H1 (cell line): ENCODE results near the gene OAT. TPM values are rescaled to one million over a fixed set of nuclear protein-coding genes. Genes with fewer than 3 reads are reported as not detected.

ENCODE experiments used
- CTCF ChIA-PET: fragments of 300-600 bp; sonication (Branson Sonifier 250); formaldehyde crosslinking; loops from one replicate; lab custom pipeline; 2021; ENCODE audit not compliant: partially characterized antibody; lab: Charles Lee
- POLR2A ChIA-PET: fragments of 300-600 bp; sonication (Branson Sonifier 250); formaldehyde crosslinking; loops from one replicate; lab custom pipeline; 2021; ENCODE audit warnings: inconsistent platforms; ENCODE audit not compliant: partially characterized antibody; lab: Charles Lee
- DNase-seq, 2 experiments: peaks; one replicate each; pipeline versions ENCODE4 v3.0.0 to v3.0.0-alpha.2; 2010 to 2022; ENCODE audit warnings: low spot score in 2 of 2, low read depth in 1 of 2, mixed read lengths in 1 of 2
- FAIRE-seq: peaks from 2 replicates; lab custom pipeline; 2011; peaks lifted over from hg19 to GRCh38; lab: Jason Lieb, UNC
- H2AFZ ChIP-seq: 2 replicates; pipeline ENCODE4 v1.8.1; 2012; ENCODE audit warnings: low read length, inconsistent platforms
- H2AK5ac ChIP-seq: 2 replicates; pipeline ENCODE4 v1.6.1; 2013; ENCODE audit warnings: low read depth, low read length
- H2BK120ac ChIP-seq: replicated peaks from 2 replicates; pipeline ENCODE3; 2013; ENCODE audit warnings: low read depth, low read length, inconsistent platforms
- H2BK12ac ChIP-seq: 2 replicates; pipeline ENCODE4 v1.6.1; 2013; ENCODE audit warnings: low read depth, low read length
- H2BK15ac ChIP-seq: 2 replicates; pipeline ENCODE4 v1.6.1; 2013; ENCODE audit warnings: low read length
- H2BK20ac ChIP-seq: 2 replicates; pipeline ENCODE4 v1.6.1; 2013; ENCODE audit warnings: low read length
- H2BK5ac ChIP-seq: 2 replicates; pipeline ENCODE4 v1.6.1; 2013; ENCODE audit warnings: low read depth, low read length
- H3K14ac ChIP-seq: 2 replicates; pipeline ENCODE4 v1.6.1; 2013; ENCODE audit warnings: inconsistent platforms; ENCODE audit not compliant: insufficient read length
- H3K18ac ChIP-seq: 2 replicates; pipeline ENCODE4 v1.6.1; 2013; ENCODE audit warnings: low read length; ENCODE audit errors: extremely low read depth
- H3K23ac ChIP-seq: 2 replicates; pipeline ENCODE4 v1.6.1; 2013; ENCODE audit warnings: inconsistent platforms; ENCODE audit not compliant: insufficient read length
- H3K23me2 ChIP-seq: 2 replicates; pipeline ENCODE4 v1.6.1; 2013; ENCODE audit warnings: low read depth, low read length
- H3K27ac ChIP-seq: 2 replicates; pipeline ENCODE4 v1.6.1; 2011; ENCODE audit warnings: low read depth, low read length, inconsistent platforms
- H3K27me3 ChIP-seq, 4 experiments: replicated peaks in 1 of 4; 1 replicate in 1 of 4; 2 replicates in 3 of 4; pipeline versions ENCODE4 v1.6.1 to v1.8.1; 2011 to 2013; ENCODE audit warnings: low read length in 3 of 4, mild to moderate bottlenecking in 3 of 4, inconsistent platforms in 2 of 4, mixed read lengths in 2 of 4, moderate library complexity in 1 of 4; ENCODE audit not compliant: control insufficient read depth in 3 of 4, insufficient read depth in 3 of 4; ENCODE audit errors: extremely low read depth in 1 of 4
- H3K36me3 ChIP-seq, 4 experiments: 2 replicates each; pipeline versions ENCODE4 v1.6.1 to v1.8.1; 2011 to 2013; ENCODE audit warnings: mild to moderate bottlenecking in 4 of 4, low read length in 3 of 4, moderate library complexity in 2 of 4, control low read depth in 1 of 4, inconsistent platforms in 1 of 4; ENCODE audit not compliant: insufficient read depth in 4 of 4, control insufficient read depth in 2 of 4
- H3K4ac ChIP-seq: replicated peaks from 2 replicates; pipeline ENCODE3; 2013; ENCODE audit warnings: low read length, low read depth, mixed read lengths, inconsistent platforms; ENCODE audit not compliant: insufficient read length
- H3K4me1 ChIP-seq, 4 experiments: replicated peaks in 1 of 4; 1 replicate in 1 of 4; 2 replicates in 3 of 4; pipeline versions ENCODE4 v1.6.1 to v1.8.1; 2011 to 2013; ENCODE audit warnings: low read length in 3 of 4, inconsistent platforms in 2 of 4, mixed read lengths in 1 of 4; ENCODE audit not compliant: insufficient read depth in 4 of 4, control insufficient read depth in 3 of 4
- H3K4me2 ChIP-seq, 2 experiments: 2 replicates each; pipeline versions ENCODE4 v1.6.1 to v1.8.1; 2011 to 2013; ENCODE audit warnings: low read depth in 2 of 2, low read length in 2 of 2, control low read depth in 1 of 2, inconsistent platforms in 1 of 2, mild to moderate bottlenecking in 1 of 2; ENCODE audit not compliant: insufficient read depth in 1 of 2
- H3K4me3 ChIP-seq, 4 experiments: fragments of 200-600, 300-600 bp in 1 of 4; sonication (generic), shearing (Covaris generic), sonication (Bioruptor Twin) in 1 of 4; 2 replicates each; pipeline versions ENCODE4 v1.5.1 to v1.8.1; 2011 to 2016; ENCODE audit warnings: low read length in 4 of 4, low read depth in 3 of 4, control low read depth in 2 of 4, inconsistent platforms in 2 of 4, mild to moderate bottlenecking in 2 of 4, mixed read lengths in 1 of 4, moderate library complexity in 1 of 4; ENCODE audit not compliant: insufficient read depth in 2 of 4; ENCODE audit errors: extremely low read depth in 1 of 4
- H3K56ac ChIP-seq: replicated peaks from 2 replicates; pipeline ENCODE3; 2013; ENCODE audit warnings: low read depth, mild to moderate bottlenecking, mixed read lengths, low read length, inconsistent platforms; ENCODE audit not compliant: insufficient read length
- H3K79me1 ChIP-seq: 2 replicates; pipeline ENCODE4 v1.6.1; 2013; ENCODE audit warnings: low read depth, low read length, control low read depth
- H3K79me2 ChIP-seq, 2 experiments: 2 replicates each; pipeline versions ENCODE4 v1.6.1 to v1.8.1; 2012 to 2013; ENCODE audit warnings: low read length in 2 of 2, mild to moderate bottlenecking in 2 of 2, inconsistent platforms in 1 of 2; ENCODE audit not compliant: insufficient read depth in 2 of 2, control insufficient read depth in 1 of 2
- H3K9ac ChIP-seq, 4 experiments: replicated peaks in 1 of 4; 1 replicate in 1 of 4; 2 replicates in 3 of 4; pipeline versions ENCODE4 v1.6.1 to v1.8.1; 2011 to 2013; ENCODE audit warnings: low read depth in 3 of 4, low read length in 3 of 4, control low read depth in 2 of 4, mild to moderate bottlenecking in 2 of 4, moderate library complexity in 2 of 4, inconsistent platforms in 1 of 4; ENCODE audit errors: extremely low read depth in 1 of 4
- H3K9me3 ChIP-seq, 2 experiments: 2 replicates each; pipeline versions ENCODE4 v1.6.1 to v1.8.1; 2012 to 2013; ENCODE audit warnings: mild to moderate bottlenecking in 2 of 2, moderate library complexity in 2 of 2, control low read depth in 1 of 2, inconsistent platforms in 1 of 2, low read depth in 1 of 2, low read length in 1 of 2, mixed read lengths in 1 of 2; ENCODE audit not compliant: insufficient read depth in 2 of 2
- H4K20me1 ChIP-seq, 2 experiments: replicated peaks in 1 of 2; 2 replicates each; pipeline versions ENCODE3 to v1.8.1; 2011 to 2013; ENCODE audit warnings: inconsistent platforms in 2 of 2, low read length in 2 of 2, mild to moderate bottlenecking in 1 of 2; ENCODE audit not compliant: insufficient read depth in 2 of 2, control insufficient read depth in 1 of 2
- H4K5ac ChIP-seq: 2 replicates; pipeline ENCODE4 v1.6.1; 2013; ENCODE audit warnings: low read length, low read depth, mixed read lengths, inconsistent platforms; ENCODE audit not compliant: insufficient read length
- H4K8ac ChIP-seq: 2 replicates; pipeline ENCODE4 v1.8.0; 2013; ENCODE audit warnings: mild to moderate bottlenecking, moderate library complexity, low read length, inconsistent platforms; ENCODE audit not compliant: insufficient read depth; ENCODE audit errors: extremely low read depth
- H4K91ac ChIP-seq: replicated peaks from 2 replicates; pipeline ENCODE3; 2013; ENCODE audit warnings: low read length, mixed read lengths, inconsistent platforms; ENCODE audit not compliant: insufficient read length
- EGR1 ChIP-seq: IDR thresholded peaks from 2 replicates; pipeline ENCODE4 v1.6.1; 2011; ENCODE audit warnings: low read depth, low read length, borderline replicate concordance
- RAD21 ChIP-seq, 2 experiments: IDR thresholded peaks in 1 of 2; conservative IDR thresholded peaks in 1 of 2; 2 replicates each; pipeline ENCODE4 v1.6.1; 2011; ENCODE audit warnings: low read depth in 2 of 2, low read length in 2 of 2, improper control_type of control experiment in 1 of 2, inconsistent platforms in 1 of 2, mild to moderate bottlenecking in 1 of 2, moderate library complexity in 1 of 2
- SP2 ChIP-seq: IDR thresholded peaks from 2 replicates; pipeline ENCODE4 v1.6.1; 2012; ENCODE audit warnings: mild to moderate bottlenecking, low read length, inconsistent platforms
- WGBS, 2 experiments: shearing (Covaris generic) in 1 of 2; methylation state at CpG; one replicate each; pipeline versions ENCODE4 v1.1.6 to v1.1.7; 2013 to 2015; ENCODE audit warnings: low lambda C conversion rate in 2 of 2, mixed read lengths in 2 of 2, inconsistent platforms in 1 of 2, low coverage in 1 of 2, missing lambda C conversion rate in 1 of 2; ENCODE audit not compliant: insufficient replicate concordance in 2 of 2, insufficient coverage in 1 of 2, insufficient read length in 1 of 2; ENCODE audit errors: extremely low coverage in 1 of 2, missing lambda C conversion rate in 1 of 2; 5-methylcytosine and 5-hydroxymethylcytosine counted together
- polyA plus RNA-seq, 7 experiments: library from polyadenylated mRNA; depleted of rRNA in 3 of 7; stranded (reverse) in 5 of 7; unstranded in 2 of 7; fragments of >200 nt in 5 of 7; fragments of 200-250 nt in 2 of 7; gene quantifications; 1 replicate in 5 of 7; 2 replicates in 1 of 7; 4 replicates in 1 of 7; pipeline versions ENCODE4 v1.2.1 to v1.2.3, GENCODE V29; 2011 to 2013; ENCODE audit warnings: missing spikeins in 2 of 7, mixed read lengths in 2 of 7
- total RNA-seq: library from RNA; stranded (reverse); fragmentation: NEBNext Ultra II Directional; extraction: Animal tissue kit (Norgen Biotek cat#: 25700); gene quantifications from 2 replicates; pipeline ENCODE4 v1.2.1, GENCODE V29; 2021
- TF ChIP-seq, protein P1 (sequence below), 3 experiments: IDR thresholded peaks; 1 replicate in 2 of 3; 2 replicates in 1 of 3; pipeline versions ENCODE4 v1.5.1 to v1.6.1; 2011; ENCODE audit warnings: low read length in 3 of 3, mild to moderate bottlenecking in 3 of 3, inconsistent platforms in 2 of 3, low read depth in 1 of 3, moderate library complexity in 1 of 3; ENCODE audit not compliant: insufficient read depth in 1 of 3; ENCODE audit errors: control extremely low read depth in 1 of 3

The OAT gene
- total and polyA plus RNA-seq, 2 of the 8 experiments (the other 6 are each of a cell fraction or from before 2014, with no cell fraction given): 67.8 to 121 TPM

DNA sequence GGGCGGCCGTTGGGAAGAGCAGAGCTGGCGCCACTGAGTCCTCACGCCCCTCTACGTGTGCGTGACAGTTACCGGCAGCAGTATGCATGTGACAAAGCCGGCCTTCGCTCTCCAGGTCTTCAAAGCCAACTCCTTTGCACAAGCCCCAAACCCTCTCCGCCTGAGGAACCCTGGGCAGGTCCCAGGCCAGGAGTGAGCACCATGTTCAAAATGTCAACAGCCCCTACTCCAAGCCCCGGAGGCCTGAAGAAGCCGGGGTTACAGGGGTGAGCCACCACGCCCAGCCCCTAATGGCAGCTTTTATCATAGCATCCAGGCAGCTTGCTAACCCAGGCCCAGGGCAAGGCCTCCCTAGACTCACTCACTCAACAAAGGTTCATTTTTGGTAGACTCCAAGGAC lies 70.8 kb downstream of the OAT start:
- CTCF ChIA-PET: interaction anchor here (0.6 to 3.3 kb wide), 22 partner anchors 11 to 629 kb away, joined by 3 to 23 read pairs (median 4); no protein-coding TSS in a partner anchor
- no peaks in the 10 kb centered on the region for H4K20me1 ChIP-seq
- H3K27ac ChIP-seq: no peak overlapping the region
- 88% methylated on average over 13 of the region's 13 CpGs; no CpG with 5 or more reads in 1 of the 2 experiments for WGBS, 2 experiments
- H3K4me3 ChIP-seq: no peak overlapping the region
- no peak overlapping the region for H2BK12ac ChIP-seq
- H3K4ac ChIP-seq: no peak overlapping the region
- H2BK120ac ChIP-seq: no peak overlapping the region
- no peaks in the 10 kb centered on the region for H3K9me3 ChIP-seq
- H4K5ac ChIP-seq: no peak overlapping the region
- TF ChIP-seq SP2: no peak
- peak; percentile 18 to 49; a peak in 3 of 4 replicates for TF ChIP-seq RAD21 (IDR thresholded peaks at IDR 0.05 in 1 of 2, conservative IDR thresholded peaks at IDR 0.05 in 1 of 2; ENCODE audit: low read depth in 2 of 2, low read length in 2 of 2)
- TF ChIP-seq, protein P1, sequence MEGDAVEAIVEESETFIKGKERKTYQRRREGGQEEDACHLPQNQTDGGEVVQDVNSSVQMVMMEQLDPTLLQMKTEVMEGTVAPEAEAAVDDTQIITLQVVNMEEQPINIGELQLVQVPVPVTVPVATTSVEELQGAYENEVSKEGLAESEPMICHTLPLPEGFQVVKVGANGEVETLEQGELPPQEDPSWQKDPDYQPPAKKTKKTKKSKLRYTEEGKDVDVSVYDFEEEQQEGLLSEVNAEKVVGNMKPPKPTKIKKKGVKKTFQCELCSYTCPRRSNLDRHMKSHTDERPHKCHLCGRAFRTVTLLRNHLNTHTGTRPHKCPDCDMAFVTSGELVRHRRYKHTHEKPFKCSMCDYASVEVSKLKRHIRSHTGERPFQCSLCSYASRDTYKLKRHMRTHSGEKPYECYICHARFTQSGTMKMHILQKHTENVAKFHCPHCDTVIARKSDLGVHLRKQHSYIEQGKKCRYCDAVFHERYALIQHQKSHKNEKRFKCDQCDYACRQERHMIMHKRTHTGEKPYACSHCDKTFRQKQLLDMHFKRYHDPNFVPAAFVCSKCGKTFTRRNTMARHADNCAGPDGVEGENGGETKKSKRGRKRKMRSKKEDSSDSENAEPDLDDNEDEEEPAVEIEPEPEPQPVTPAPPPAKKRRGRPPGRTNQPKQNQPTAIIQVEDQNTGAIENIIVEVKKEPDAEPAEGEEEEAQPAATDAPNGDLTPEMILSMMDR (IDR thresholded peaks at IDR 0.05; ENCODE audit: control extremely low read depth in 1 of 3, insufficient read depth in 1 of 3, low read depth in 1 of 3, low read length in 3 of 3): peak; percentile 32 to 37 (median 37)
- no peak for TF ChIP-seq EGR1
- TF ChIP-seq, all 59 proteins: peak for 2
- Histone ChIP-seq H3K18ac (no peak overlapping the region), H2AK5ac (no peak overlapping the region), H3K79me1 (no peaks in the 10 kb centered on the region), H4K8ac (no peak overlapping the region), H3K56ac (no peak overlapping the region), H2BK20ac (no peak overlapping the region), H3K9ac (no peak overlapping the region; a peak in 1 of 7 replicates), H3K23me2 (no peaks in the 10 kb centered on the region), H3K23ac (no peak overlapping the region), H3K4me2 (no peak overlapping the region), H3K4me1 (no peaks in the 10 kb centered on the region; a peak in 1 of 7 replicates), H3K79me2 (no peaks in the 10 kb centered on the region), H2BK15ac (no peak overlapping the region), H2BK5ac (no peak overlapping the region), H3K36me3 (no peaks in the 10 kb centered on the region), H2AFZ (no peak overlapping the region), H3K27me3 (no peaks in the 10 kb centered on the region), H4K91ac (no peak overlapping the region), H3K14ac (no peak overlapping the region)
- DNase-seq (no peak), FAIRE-seq (no peak)
- POLR2A ChIA-PET: no interaction called here
